ENCODE measurements around the gene PCSK5. TPM values are rescaled to one million over a fixed set of nuclear protein-coding genes. Genes with fewer than 3 reads are reported as not detected.

The PCSK5 gene
- 10 to 100 TPM; 14.4 to 15.2 TPM for total RNA-seq
- polyA plus RNA-seq (2013, experiment 1 of 2) = 4.5 TPM
- polyA plus RNA-seq (2013, experiment 2 of 2) = 5.6 TPM
- total RNA-seq = 1.5 to 50.0 (median 14.1) reads per million in 172 experiments

GRCh38 chr9:75890472-75891276 is at the start of gene PCSK5:
TSS of gene PCSK5 (plus strand) at chr9:75890673. CDS start at chr9:75891182, 509 bp downstream.
- CTCF ChIA-PET = interaction anchor here (1.0 kb wide), 1 partner anchor 24 kb away, joined by 6 read pairs; no protein-coding TSS in a partner anchor
- Mint-ChIP-seq H3K27ac (peak within 1 kb of the TSS; percentile 83), H3K4me3 (peak within 1 kb of the TSS; percentile 93), H3K27me3 (no peaks in the 10 kb centered on the region), H3K9me3 (no peaks in the 10 kb centered on the region), H3K4me1 (ENCODE audit: low read depth) (peaks cover 50% of the 10 kb centered on the region), H3K36me3 (ENCODE audit: low read depth) (peaks cover 15% of the 10 kb centered on the region)
- POLR2A ChIA-PET = interaction anchor here (0.6 to 2.6 kb wide), 21 partner anchors 13 to 938 kb away, joined by 3 to 13 read pairs (median 4); partner anchors contain the start of genes C9orf40 and RFK
- peaks cover 33% of the 10 kb centered on the region for H3K4me1 ChIP-seq (ENCODE audit: insufficient read depth, low read length)
- peak within 1 kb of the TSS; percentile 11 to 63 for H3K27ac ChIP-seq (ENCODE audit: low read depth in 1 of 2, low read length in 2 of 2)
- H3K27me3 ChIP-seq (ENCODE audit: control insufficient read depth in 1 of 2, insufficient read depth in 2 of 2, low read length in 2 of 2) = no peaks in the 10 kb centered on the region
- ATAC-seq (ENCODE audit: poor library complexity) (peak; percentile 91), DNase-seq (peak; percentile 69 to 92 (median 81))
- no peaks in the 10 kb centered on the region for H3K36me3 ChIP-seq (ENCODE audit: insufficient read depth, low read length)
- intact Hi-C loops (cut with DNase I, micrococcal nuclease) = loop anchor here (1.0 to 10.0 kb wide), 6 partner anchors 64 to 806 kb away; partner anchors contain the start of genes NMRK1 (in 1 of the 2) and OSTF1 (in 1 of the 2)
- TF ChIP-seq CTCF (IDR thresholded peaks at IDR 0.05) = no peak
- H3K4me3 ChIP-seq (ENCODE audit: low read length) = peak within 1 kb of the TSS; percentile 76
- peaks cover 0 to 3% of the 10 kb centered on the region in 2 experiments for H3K9me3 ChIP-seq (ENCODE audit: control insufficient read depth in 1 of 2, insufficient read depth in 1 of 2, low read length in 2 of 2)

GRCh38 chr9:75844321-75844720 is 46.2 kb upstream of the PCSK5 start:
- DNase-seq = no peak
- TF ChIP-seq CTCF (IDR thresholded peaks at IDR 0.05) = no peak
- CTCF ChIA-PET = no interaction called here
- H3K9me3 Mint-ChIP-seq = no peaks in the 10 kb centered on the region
- Histone ChIP-seq H3K27me3 (ENCODE audit: control insufficient read depth in 1 of 2, insufficient read depth in 2 of 2, low read length in 2 of 2) (no peaks in the 10 kb centered on the region), H3K4me3 (ENCODE audit: low read length) (no peak overlapping the region), H3K4me1 (ENCODE audit: insufficient read depth, low read length) (no peaks in the 10 kb centered on the region), H3K9me3 (ENCODE audit: control insufficient read depth in 1 of 2, insufficient read depth in 1 of 2, low read length in 2 of 2) (peaks cover 0 to 4% of the 10 kb centered on the region in 2 experiments), H3K36me3 (ENCODE audit: insufficient read depth, low read length) (no peaks in the 10 kb centered on the region), H3K27ac (ENCODE audit: low read depth in 1 of 2, low read length in 2 of 2) (no peak overlapping the region)
- intact Hi-C loops (cut with DNase I, micrococcal nuclease) = no loop called here
- no peaks in the 10 kb centered on the region for H3K4me1 Mint-ChIP-seq (ENCODE audit: low read depth)
- H3K27ac Mint-ChIP-seq = no peak overlapping the region
- peaks cover 5% of the 10 kb centered on the region for H3K27me3 Mint-ChIP-seq
- POLR2A ChIA-PET = no interaction called here
- ATAC-seq (ENCODE audit: poor library complexity) = no peak
- no peak overlapping the region for H3K4me3 Mint-ChIP-seq
- H3K36me3 Mint-ChIP-seq (ENCODE audit: low read depth) = no peaks in the 10 kb centered on the region

GRCh38 chr9:75845806-75846205 is 44.7 kb upstream of the PCSK5 start:
- Histone ChIP-seq H3K4me1 (ENCODE audit: insufficient read depth, low read length) (no peaks in the 10 kb centered on the region), H3K27ac (ENCODE audit: low read depth in 1 of 2, low read length in 2 of 2) (no peak overlapping the region), H3K4me3 (ENCODE audit: low read length) (no peak overlapping the region), H3K9me3 (ENCODE audit: control insufficient read depth in 1 of 2, insufficient read depth in 1 of 2, low read length in 2 of 2) (peaks cover 0 to 4% of the 10 kb centered on the region in 2 experiments), H3K27me3 (ENCODE audit: control insufficient read depth in 1 of 2, insufficient read depth in 2 of 2, low read length in 2 of 2) (no peaks in the 10 kb centered on the region), H3K36me3 (ENCODE audit: insufficient read depth, low read length) (no peaks in the 10 kb centered on the region)
- H3K27ac Mint-ChIP-seq = no peak overlapping the region
- no peaks in the 10 kb centered on the region for H3K9me3 Mint-ChIP-seq
- H3K27me3 Mint-ChIP-seq = no peaks in the 10 kb centered on the region
- H3K36me3 Mint-ChIP-seq (ENCODE audit: low read depth) = no peaks in the 10 kb centered on the region
- no peak for ATAC-seq (ENCODE audit: poor library complexity)
- intact Hi-C loops (cut with DNase I, micrococcal nuclease) = no loop called here
- POLR2A ChIA-PET = no interaction called here
- H3K4me1 Mint-ChIP-seq (ENCODE audit: low read depth) = no peaks in the 10 kb centered on the region
- DNase-seq = no peak
- CTCF ChIA-PET = no interaction called here
- no peak for TF ChIP-seq CTCF (IDR thresholded peaks at IDR 0.05)
- H3K4me3 Mint-ChIP-seq = no peak overlapping the region

Measured in CD4-positive, alpha-beta T cell (primary cell).